BLaER1 treated with 17β-estradiol and CSF1 and Interleukin-3, amounts not matched to agents 10 nM and 100 nM (cell line): ENCODE measurements around the gene MYBPHL.
A peak's percentile ranks its signal among the peaks of the same experiment; 100 is the strongest.
"Not testable (repeated sequence)": the region's sequence is repeated elsewhere in the genome, so short reads cannot be mapped to it uniquely, and the experiment has no call there.

ENCODE experiments used
- H3K27ac ChIP-seq, 11 experiments: shearing (Covaris generic); formaldehyde crosslinking; 2 replicates each; pipeline ENCODE4 v1.8.1; 2022
- H3K27me3 ChIP-seq, 11 experiments: shearing (Covaris generic); formaldehyde crosslinking; 2 replicates each; pipeline ENCODE4 v1.8.1; 2022
- H3K36me3 ChIP-seq, 11 experiments: shearing (Covaris generic); formaldehyde crosslinking; 2 replicates each; pipeline ENCODE4 v1.8.1; 2022
- H3K4me1 ChIP-seq, 10 experiments: shearing (Covaris generic); formaldehyde crosslinking; 2 replicates each; pipeline ENCODE4 v1.8.1; 2022
- H3K4me2 ChIP-seq, 11 experiments: shearing (Covaris generic); formaldehyde crosslinking; 2 replicates each; pipeline ENCODE4 v1.8.1; 2022
- H3K4me3 ChIP-seq, 10 experiments: shearing (Covaris generic); formaldehyde crosslinking; 2 replicates each; pipeline ENCODE4 v1.8.1; 2022
- H3K9ac ChIP-seq, 11 experiments: shearing (Covaris generic); formaldehyde crosslinking; 2 replicates each; pipeline ENCODE4 v1.8.1; 2022
- H3K9me3 ChIP-seq, 11 experiments: shearing (Covaris generic); formaldehyde crosslinking; replicated peaks in 1 of 11; 2 replicates each; pipeline ENCODE4 v1.8.1; 2022
- H4K20me1 ChIP-seq, 11 experiments: shearing (Covaris generic); formaldehyde crosslinking; 2 replicates each; pipeline ENCODE4 v1.8.1; 2022
- Cebpa-rat ChIP-seq, 11 experiments: shearing (Covaris generic); IDR thresholded peaks; 2 replicates each; pipeline ENCODE4 v1.8.1; 2022

Gene MYBPHL

DNA sequence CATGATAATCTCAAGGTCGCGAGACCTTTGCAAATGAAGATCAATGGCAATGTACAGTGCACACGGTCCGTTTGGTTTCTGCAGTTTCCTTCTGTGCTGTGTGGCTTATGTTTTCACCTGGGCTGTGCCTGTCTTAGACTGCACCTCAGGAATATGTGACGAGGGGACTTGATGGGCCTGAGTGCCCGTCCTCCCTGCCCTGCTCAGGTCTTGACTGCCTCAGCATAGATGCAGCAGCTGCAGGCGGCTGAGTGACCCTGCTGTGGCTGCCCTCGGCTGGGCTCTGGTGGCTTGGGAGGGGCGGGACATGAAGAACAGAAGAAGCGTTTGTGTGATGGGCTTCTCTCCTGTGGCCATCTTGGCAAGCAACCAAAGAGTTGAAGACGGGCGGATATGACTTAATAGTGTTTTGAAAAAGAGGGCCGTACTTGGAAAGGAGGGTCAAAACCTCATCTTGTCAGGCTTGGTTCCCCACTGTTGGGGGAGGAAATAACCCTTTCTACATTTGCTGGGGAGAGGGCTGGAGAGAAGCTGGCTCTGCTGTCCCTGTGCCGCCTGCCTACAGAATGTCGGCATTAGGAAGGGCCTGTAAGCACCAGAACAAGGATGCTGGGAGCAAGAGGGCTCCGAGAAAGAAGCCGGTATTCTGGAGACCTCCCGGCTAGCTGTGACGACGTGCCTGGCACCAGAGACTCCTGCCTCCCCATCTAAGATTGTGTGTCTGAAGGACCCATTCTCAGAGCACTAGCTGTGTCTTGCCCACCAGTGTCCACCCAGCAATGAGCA, 7.1 kb downstream of the MYBPHL start:
- Histone ChIP-seq H4K20me1 (no peaks in the 10 kb centered on the region), H3K9me3 (no peaks in the 10 kb centered on the region), H3K27ac (no peak overlapping the region), H3K9ac (no peak overlapping the region), H3K36me3 (no peaks in the 10 kb centered on the region), H3K27me3 (no peaks in the 10 kb centered on the region), H3K4me2 (no peak overlapping the region; a peak in 1 of 22 replicates), H3K4me1 (peaks cover 3 to 25% (median 11%) of the 10 kb centered on the region in 10 experiments), H3K4me3 (no peak overlapping the region)
- TF ChIP-seq Cebpa-rat (IDR thresholded peaks at IDR 0.05): no peak

GRCh38 chr1:109298666-109299557, 7.9 kb downstream of the MYBPHL start:
- Histone ChIP-seq H3K9ac (no peak overlapping the region), H3K4me3 (no peak overlapping the region), H3K9me3 (no peaks in the 10 kb centered on the region), H4K20me1 (no peaks in the 10 kb centered on the region), H3K27ac (no peak overlapping the region), H3K4me1 (peaks cover 10 to 33% (median 19%) of the 10 kb centered on the region in 10 experiments), H3K36me3 (no peaks in the 10 kb centered on the region), H3K4me2 (peak overlapping the region in 3 of 11 experiments; percentile 10 to 47 (median 37); a peak in 5 of 22 replicates), H3K27me3 (no peaks in the 10 kb centered on the region)
- TF ChIP-seq Cebpa-rat (IDR thresholded peaks at IDR 0.05): no peak

DNA sequence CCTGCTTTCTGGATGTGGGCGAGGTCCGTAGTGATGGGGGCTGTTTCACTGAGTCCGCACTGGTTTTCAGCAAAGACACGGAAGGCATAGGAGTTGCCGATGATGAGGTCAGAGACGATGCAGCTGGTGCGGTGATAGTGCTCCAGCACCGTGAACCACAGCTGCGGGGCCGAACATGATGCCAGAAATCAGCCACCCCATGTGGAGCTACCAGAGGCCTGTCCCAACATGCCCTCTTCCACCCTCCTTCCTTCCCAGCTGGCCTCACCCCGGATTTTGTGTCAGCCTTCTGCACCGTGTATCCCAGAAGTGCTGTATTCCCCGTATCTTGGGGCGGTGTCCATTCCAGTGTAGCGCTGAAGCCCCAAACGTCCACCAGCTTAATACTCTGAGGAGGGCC, 10.0 kb downstream of the MYBPHL start:
- H3K4me3 ChIP-seq: no peak overlapping the region
- H3K36me3 ChIP-seq: no peaks in the 10 kb centered on the region
- TF ChIP-seq Cebpa-rat (IDR thresholded peaks at IDR 0.05): no peak
- H3K4me1 ChIP-seq: peaks cover 10 to 44% (median 22%) of the 10 kb centered on the region in 10 experiments
- H3K9ac ChIP-seq: no peak overlapping the region
- H3K27me3 ChIP-seq: no peaks in the 10 kb centered on the region
- no peak overlapping the region for H3K4me2 ChIP-seq
- H4K20me1 ChIP-seq: no peaks in the 10 kb centered on the region
- H3K9me3 ChIP-seq: no peaks in the 10 kb centered on the region
- H3K27ac ChIP-seq: no peak overlapping the region

GRCh38 chr1:109295712-109296415, 10.9 kb downstream of the MYBPHL start:
- H3K4me1 ChIP-seq: peaks cover 10 to 53% (median 23%) of the 10 kb centered on the region in 10 experiments
- no peak overlapping the region for H3K4me3 ChIP-seq
- no peak for TF ChIP-seq Cebpa-rat (IDR thresholded peaks at IDR 0.05)
- no peaks in the 10 kb centered on the region for H3K27me3 ChIP-seq
- H3K27ac ChIP-seq: no peak overlapping the region
- no peaks in the 10 kb centered on the region for H4K20me1 ChIP-seq
- H3K4me2 ChIP-seq: peak overlapping the region in 4 of 11 experiments; percentile 76 to 91 (median 83); a peak in 9 of 22 replicates
- no peaks in the 10 kb centered on the region for H3K9me3 ChIP-seq
- no peak overlapping the region for H3K9ac ChIP-seq
- no peaks in the 10 kb centered on the region for H3K36me3 ChIP-seq

DNA sequence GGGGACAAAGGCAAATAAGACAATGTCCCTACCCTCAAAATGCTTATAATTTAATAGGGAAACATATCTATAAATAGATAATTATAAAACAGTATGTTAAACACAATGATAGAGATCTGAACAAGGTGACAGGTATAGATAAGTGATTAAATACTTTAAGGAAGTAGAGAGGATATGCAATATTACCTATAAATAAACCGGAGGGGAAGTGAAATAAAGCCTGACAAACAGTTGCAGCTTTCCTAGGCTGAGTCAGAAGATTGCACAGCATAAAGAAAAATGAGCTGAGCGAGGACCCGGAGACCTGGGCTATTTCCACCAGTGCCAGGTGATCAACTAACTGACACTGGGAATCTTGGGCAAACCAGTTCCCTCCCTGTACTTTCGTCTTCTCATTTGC, 12.3 kb downstream of the MYBPHL start:
- H3K9me3 ChIP-seq: no peaks in the 10 kb centered on the region
- peak overlapping the region; percentile 46 to 91 (median 71) for H3K4me2 ChIP-seq
- H3K9ac ChIP-seq: no peak overlapping the region
- no peaks in the 10 kb centered on the region for H4K20me1 ChIP-seq
- H3K27me3 ChIP-seq: no peaks in the 10 kb centered on the region
- no peak for TF ChIP-seq Cebpa-rat (IDR thresholded peaks at IDR 0.05)
- H3K4me3 ChIP-seq: no peak overlapping the region
- H3K27ac ChIP-seq: peak overlapping the region in 2 of 11 experiments; percentile 14 to 18; a peak in 3 of 22 replicates
- H3K4me1 ChIP-seq: peaks cover 10 to 55% (median 23%) of the 10 kb centered on the region in 10 experiments
- H3K36me3 ChIP-seq: no peaks in the 10 kb centered on the region

GRCh38 chr1:109293026-109293425, 13.8 kb downstream of the MYBPHL start:
- TF ChIP-seq Cebpa-rat (IDR thresholded peaks at IDR 0.05): no peak
- no peak overlapping the region for H3K27ac ChIP-seq
- H3K4me2 ChIP-seq: no peak overlapping the region

DNA sequence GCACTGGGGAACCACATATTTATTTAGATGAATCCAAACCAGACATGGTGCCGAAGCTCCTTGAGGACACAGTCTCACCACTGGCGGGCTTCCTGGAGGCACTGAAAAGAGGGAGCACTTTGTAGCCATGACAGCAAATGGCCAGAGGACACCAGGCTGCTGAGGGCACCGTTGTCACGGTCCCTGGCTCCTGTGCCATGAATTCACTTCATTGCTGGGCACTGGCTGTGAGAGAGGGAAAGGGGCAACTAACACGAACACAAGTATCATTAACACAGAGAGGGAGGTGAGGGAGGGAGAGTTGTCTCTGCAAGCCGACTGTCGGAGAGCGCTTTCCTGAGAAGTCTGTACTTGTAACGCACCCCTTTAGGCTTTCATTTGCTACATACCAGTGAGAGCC, 14.4 kb downstream of the MYBPHL start:
- Histone ChIP-seq H3K27me3 (no peaks in the 10 kb centered on the region), H3K4me1 (peaks cover 10 to 45% (median 23%) of the 10 kb centered on the region in 10 experiments), H3K4me3 (no peak overlapping the region), H3K27ac (no peak overlapping the region), H3K9me3 (no peaks in the 10 kb centered on the region), H3K36me3 (no peaks in the 10 kb centered on the region), H3K4me2 (peak overlapping the region in 1 of 11 experiments; percentile 45; a peak in 2 of 22 replicates), H3K9ac (no peak overlapping the region), H4K20me1 (no peaks in the 10 kb centered on the region)
- TF ChIP-seq Cebpa-rat (IDR thresholded peaks at IDR 0.05): no peak

More at GRCh38 chr1:109293026-109293425, 13.8 kb downstream of the MYBPHL start:
- no peaks in the 10 kb centered on the region for H3K27me3 ChIP-seq
- H3K4me3 ChIP-seq: no peak overlapping the region
- no peaks in the 10 kb centered on the region for H3K36me3 ChIP-seq
- H4K20me1 ChIP-seq: no peaks in the 10 kb centered on the region
- peaks cover 10 to 45% (median 23%) of the 10 kb centered on the region in 10 experiments for H3K4me1 ChIP-seq
- no peak overlapping the region for H3K9ac ChIP-seq
- no peaks in the 10 kb centered on the region for H3K9me3 ChIP-seq

- Histone ChIP-seq H3K27me3 (no peaks in the 10 kb centered on the region), H3K4me3 (no peak overlapping the region), H3K9ac (no peak overlapping the region), H3K4me2 (peak overlapping the region in 5 of 11 experiments; percentile 16 to 48 (median 43); a peak in 8 of 22 replicates), H4K20me1 (no peaks in the 10 kb centered on the region), H3K36me3 (no peaks in the 10 kb centered on the region), H3K9me3 (no peaks in the 10 kb centered on the region), H3K4me1 (peaks cover 10 to 43% (median 23%) of the 10 kb centered on the region in 10 experiments), H3K27ac (peak overlapping the region in 1 of 11 experiments; percentile 3; a peak in 1 of 22 replicates)
- TF ChIP-seq Cebpa-rat (IDR thresholded peaks at IDR 0.05): no peak
These were observed 15.8 kb downstream of the MYBPHL start for GRCh38 chr1:109290998-109291397.

- H3K4me1 ChIP-seq: peaks cover 9 to 34% (median 16%) of the 10 kb centered on the region in 10 experiments
- H3K27me3 ChIP-seq: no peaks in the 10 kb centered on the region
- H3K4me3 ChIP-seq: no peak overlapping the region
- H3K27ac ChIP-seq: no peak overlapping the region
- no peak overlapping the region for H3K9ac ChIP-seq
- no peak for TF ChIP-seq Cebpa-rat (IDR thresholded peaks at IDR 0.05)
- H4K20me1 ChIP-seq: no peaks in the 10 kb centered on the region
- H3K36me3 ChIP-seq: no peaks in the 10 kb centered on the region
- no peaks in the 10 kb centered on the region for H3K9me3 ChIP-seq
- H3K4me2 ChIP-seq: no peak overlapping the region
These were observed 16.7 kb downstream of the MYBPHL start for GRCh38 chr1:109290137-109290536.

DNA sequence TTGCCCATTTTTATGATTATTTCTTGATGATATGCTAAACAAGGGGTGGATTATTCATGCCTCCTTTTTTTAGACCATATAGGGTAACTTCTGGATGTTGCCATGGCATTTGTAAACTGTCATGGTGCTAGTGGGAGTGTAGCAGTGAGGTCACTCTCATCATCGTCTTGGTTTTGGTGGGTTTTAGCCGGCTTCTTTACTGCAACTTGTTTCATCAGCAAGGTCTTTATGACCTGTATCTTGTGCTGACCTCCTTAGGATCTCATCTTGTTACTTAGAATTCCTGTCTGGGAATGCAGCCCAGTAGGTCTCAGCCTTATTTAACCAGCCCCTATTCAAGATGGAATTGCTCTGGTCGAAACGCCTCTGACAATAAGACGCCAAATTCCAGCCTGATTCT, 20.0 kb downstream of the MYBPHL start:
- H3K9me3 ChIP-seq, H3K9ac ChIP-seq: not testable (repeated sequence)

More for the DNA sequence above, 20.0 kb downstream of the MYBPHL start:
- not testable (repeated sequence) for H3K36me3 ChIP-seq, H4K20me1 ChIP-seq, H3K27me3 ChIP-seq, H3K27ac ChIP-seq, H3K4me3 ChIP-seq, H3K4me2 ChIP-seq
- peaks cover 20 to 34% (median 25%) of the 10 kb centered on the region in 10 experiments for H3K4me1 ChIP-seq
